Left lung (tissue), 10 donors: ENCODE results near the gene POLR3GL. TPM values are rescaled to one million over a fixed set of nuclear protein-coding genes. Genes with fewer than 3 reads are reported as not detected.

Experiments
- ATAC-seq: fragments of 200-7000 bp; cut with Tn5 transposase; one replicate; pipeline ENCODE4 v1.9.1; 2020; ENCODE audit warnings: moderate library complexity
- DNase-seq, 4 donors: peaks; one replicate each; pipeline ENCODE4 v3.0.0-alpha.2; 2013 to 2020
- H3K27ac ChIP-seq, 2 donors: fragments of 200-600 bp; sonication (generic) in 1 of 2; one replicate each; pipeline versions ENCODE4 v1.5.0 to v1.8.0; 2020 to 2021
- H3K27me3 ChIP-seq, 2 donors: fragments of 200-600 bp; sonication (generic) in 1 of 2; one replicate each; pipeline versions ENCODE4 v1.5.0 to v1.8.0; 2020 to 2021
- H3K36me3 ChIP-seq, 2 donors: fragments of 200-600 bp; sonication (generic) in 1 of 2; one replicate each; pipeline versions ENCODE4 v1.5.0 to v1.8.0; 2020 to 2021
- H3K4me1 ChIP-seq, 2 donors: fragments of 200-600 bp; one replicate each; pipeline ENCODE4 v1.8.0; 2021
- H3K4me3 ChIP-seq, 2 donors: fragments of 200-600 bp; sonication (generic) in 1 of 2; one replicate each; pipeline versions ENCODE4 v1.5.0 to v1.8.0; 2020 to 2021; ENCODE audit warnings: mild to moderate bottlenecking in 1 of 2
- H3K9me3 ChIP-seq, 2 donors: fragments of 200-600 bp; sonication (generic) in 1 of 2; one replicate each; pipeline versions ENCODE4 v1.5.0 to v1.8.0; 2020 to 2021
- intact Hi-C, 2 donors: fragments of 100-400 bp; cut with DNase I; formaldehyde crosslinking; loops; one replicate each; pipeline versions ENCODE4 v1.11.2 to v1.14.2; 2022
- polyA plus RNA-seq, 6 donors: library from polyadenylated mRNA; unstranded; fragments of 120-200 nt; gene quantifications; one replicate each; pipeline ENCODE4 v1.2.1, GENCODE V29; 2013; ENCODE audit not compliant: insufficient read length in 6 of 6
- total RNA-seq, 2 donors: library from RNA; stranded (reverse); fragmentation: NEBNext Ultra II Directional; extraction: Animal tissue kit (Norgen Biotek cat#: 25700); gene quantifications; one replicate each; pipeline ENCODE4 v1.2.1, GENCODE V29; 2021
- TF ChIP-seq, protein P1 (sequence below), 2 donors: fragments of 200-600 bp; sonication (generic) in 1 of 2; IDR thresholded peaks; one replicate each; pipeline versions ENCODE4 v1.5.0 to v1.8.0; 2021; ENCODE audit warnings: antibody characterized with exemption in 2 of 2
- donor health status: DM: no; HTN: yes; CAD: no.
- donor health status: DM: no; HTN: no; CAD: no.

Gene POLR3GL
- total and polyA plus RNA-seq, 8 donors, result 19.6 to 50.2 (median 44.2) TPM

GRCh38 chr1:145959333-145959732, 5.2 kb upstream of the POLR3GL start:
- no peak for ATAC-seq
- Histone ChIP-seq H3K4me3 (no peak overlapping the region), H3K4me1 (peaks cover 33 to 87% of the 10 kb centered on the region in 2 donors), H3K36me3 (no peaks in the 10 kb centered on the region), H3K27me3 (peaks cover 0 to 29% of the 10 kb centered on the region in 2 donors), H3K27ac (peak overlapping the region in 1 of 2 donors; percentile 77), H3K9me3 (no peaks in the 10 kb centered on the region)
- intact Hi-C loops, result no loop called here
- TF ChIP-seq, protein P1, sequence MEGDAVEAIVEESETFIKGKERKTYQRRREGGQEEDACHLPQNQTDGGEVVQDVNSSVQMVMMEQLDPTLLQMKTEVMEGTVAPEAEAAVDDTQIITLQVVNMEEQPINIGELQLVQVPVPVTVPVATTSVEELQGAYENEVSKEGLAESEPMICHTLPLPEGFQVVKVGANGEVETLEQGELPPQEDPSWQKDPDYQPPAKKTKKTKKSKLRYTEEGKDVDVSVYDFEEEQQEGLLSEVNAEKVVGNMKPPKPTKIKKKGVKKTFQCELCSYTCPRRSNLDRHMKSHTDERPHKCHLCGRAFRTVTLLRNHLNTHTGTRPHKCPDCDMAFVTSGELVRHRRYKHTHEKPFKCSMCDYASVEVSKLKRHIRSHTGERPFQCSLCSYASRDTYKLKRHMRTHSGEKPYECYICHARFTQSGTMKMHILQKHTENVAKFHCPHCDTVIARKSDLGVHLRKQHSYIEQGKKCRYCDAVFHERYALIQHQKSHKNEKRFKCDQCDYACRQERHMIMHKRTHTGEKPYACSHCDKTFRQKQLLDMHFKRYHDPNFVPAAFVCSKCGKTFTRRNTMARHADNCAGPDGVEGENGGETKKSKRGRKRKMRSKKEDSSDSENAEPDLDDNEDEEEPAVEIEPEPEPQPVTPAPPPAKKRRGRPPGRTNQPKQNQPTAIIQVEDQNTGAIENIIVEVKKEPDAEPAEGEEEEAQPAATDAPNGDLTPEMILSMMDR (IDR thresholded peaks at IDR 0.05), result no peak
- no peak for DNase-seq

- no peaks in the 10 kb centered on the region for H3K36me3 ChIP-seq
- intact Hi-C loops, result no loop called here
- no peaks in the 10 kb centered on the region for H3K9me3 ChIP-seq
- peak overlapping the region; percentile 77 to 82 for H3K27ac ChIP-seq
- TF ChIP-seq, protein P1 (IDR thresholded peaks at IDR 0.05), result no peak
- peak overlapping the region; percentile 58 to 63 for H3K4me3 ChIP-seq
- H3K27me3 ChIP-seq, result peaks cover 0 to 29% of the 10 kb centered on the region in 2 donors
- no peak for DNase-seq
- ATAC-seq, result no peak
- H3K4me1 ChIP-seq, result peaks cover 30 to 80% of the 10 kb centered on the region in 2 donors
Observed at GRCh38 chr1:145959957-145960467, 4.5 kb upstream of the POLR3GL start.

DNA sequence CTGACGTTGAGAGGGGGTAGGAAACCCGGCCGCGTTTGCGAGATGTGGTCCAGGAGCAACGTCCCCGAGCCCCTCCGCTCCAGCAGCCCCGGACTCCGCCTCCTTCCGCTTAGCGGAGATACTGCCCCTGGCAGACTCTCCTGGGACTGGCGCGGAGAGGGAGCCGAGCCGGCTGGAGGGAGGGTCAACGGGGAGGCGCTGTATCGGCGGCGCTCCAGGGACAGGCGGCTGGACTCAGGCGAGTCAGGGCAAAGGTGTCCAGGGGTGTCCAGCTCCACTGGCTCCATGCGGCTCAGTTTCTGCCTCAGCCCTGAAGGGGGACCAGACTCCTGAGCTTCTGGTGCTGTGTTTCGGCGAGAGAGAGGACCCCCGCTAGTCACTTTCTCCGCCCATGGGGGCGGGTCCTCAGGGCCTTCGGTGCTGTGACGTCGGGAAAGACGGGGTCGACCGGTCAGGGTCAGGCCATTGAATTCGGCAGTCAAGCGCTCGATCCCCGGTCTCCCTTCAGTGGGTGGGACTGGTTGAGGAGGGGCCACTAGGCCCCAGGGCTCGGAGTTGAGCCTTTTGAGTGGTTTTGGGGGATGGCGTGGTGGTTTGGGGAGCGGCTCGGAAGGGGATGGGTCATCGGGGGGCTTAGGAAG, 3.9 kb upstream of the POLR3GL start:
- peak; percentile 32 for ATAC-seq
- H3K4me3 ChIP-seq, result peak overlapping the region; percentile 58 to 63
- intact Hi-C loops, result no loop called here
- H3K27ac ChIP-seq, result peak overlapping the region; percentile 77 to 82
- H3K4me1 ChIP-seq, result peaks cover 24 to 79% of the 10 kb centered on the region in 2 donors
- no peaks in the 10 kb centered on the region for H3K36me3 ChIP-seq
- DNase-seq, result peak; percentile 83 to 94 (median 86)
- TF ChIP-seq, protein P1 (IDR thresholded peaks at IDR 0.05), result peak; percentile 11 to 12
- no peaks in the 10 kb centered on the region for H3K9me3 ChIP-seq
- H3K27me3 ChIP-seq, result peaks cover 0 to 29% of the 10 kb centered on the region in 2 donors

GRCh38 chr1:145961109-145961424, 3.4 kb upstream of the POLR3GL start:
- no peak for ATAC-seq
- TF ChIP-seq, protein P1 (IDR thresholded peaks at IDR 0.05), result no peak
- DNase-seq, result no peak
- Histone ChIP-seq H3K27ac (peak overlapping the region; percentile 77 to 82), H3K4me1 (peaks cover 22 to 79% of the 10 kb centered on the region in 2 donors), H3K4me3 (peak overlapping the region; percentile 58 to 63), H3K36me3 (no peaks in the 10 kb centered on the region), H3K27me3 (peaks cover 0 to 29% of the 10 kb centered on the region in 2 donors), H3K9me3 (no peaks in the 10 kb centered on the region)
- intact Hi-C loops, result no loop called here

DNA sequence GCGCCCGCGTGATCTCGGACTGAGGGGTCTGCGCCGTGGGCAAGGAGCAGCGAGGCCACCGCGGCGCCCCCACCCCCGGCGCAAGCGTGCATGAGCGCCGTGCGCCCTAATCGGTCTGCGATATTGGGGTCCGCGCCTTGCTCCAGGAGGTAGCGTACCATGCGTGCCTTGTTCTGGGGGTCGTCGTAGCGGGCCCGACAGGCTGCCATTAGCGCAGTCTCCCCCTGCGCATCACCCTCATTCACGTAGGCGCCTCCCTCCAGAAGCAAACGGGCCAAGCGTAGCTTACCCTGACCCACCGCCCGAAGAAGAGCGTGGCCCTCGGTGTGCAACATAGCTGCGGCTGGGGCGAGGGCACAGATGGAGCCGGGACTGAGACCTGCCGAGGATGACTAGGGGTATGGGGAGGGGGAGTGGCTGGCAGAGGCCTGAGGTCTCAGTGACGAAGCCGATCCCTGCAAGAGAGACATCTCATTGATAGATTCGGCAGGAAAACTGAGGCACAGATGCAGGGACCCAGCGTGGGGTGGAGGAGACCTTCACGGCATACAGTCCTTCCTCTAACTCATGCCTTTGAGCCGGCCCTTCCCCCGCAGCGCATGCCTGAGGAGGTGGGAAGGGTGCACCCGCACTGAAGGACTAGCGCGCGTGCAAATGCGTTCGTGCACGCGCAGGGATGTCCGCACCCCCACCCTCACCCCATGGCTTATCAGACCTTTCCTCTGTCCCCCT, 2.9 kb upstream of the POLR3GL start:
- H3K27ac ChIP-seq, result peak overlapping the region in 1 of 2 donors; percentile 77
- TF ChIP-seq, protein P1 (IDR thresholded peaks at IDR 0.05), result no peak
- peaks cover 22 to 75% of the 10 kb centered on the region in 2 donors for H3K4me1 ChIP-seq
- peak overlapping the region; percentile 58 to 63 for H3K4me3 ChIP-seq
- no peaks in the 10 kb centered on the region for H3K36me3 ChIP-seq
- DNase-seq (peak in 2 of 4 donors; percentile 61 to 89), ATAC-seq (no peak)
- peaks cover 0 to 29% of the 10 kb centered on the region in 2 donors for H3K27me3 ChIP-seq
- intact Hi-C loops, result no loop called here
- no peaks in the 10 kb centered on the region for H3K9me3 ChIP-seq
